Immature natural killer cell (primary cell): ENCODE results near the gene NFKB1. TPM values are rescaled to one million over a fixed set of nuclear protein-coding genes. Genes with fewer than 3 reads are reported as not detected.

ENCODE experiments used
- DNase-seq, 3 donors: peaks; one replicate each; pipeline ENCODE4 v3.0.0; 2022; ENCODE audit warnings: mixed read lengths in 1 of 3
- H3K27ac Mint-ChIP-seq, 6 donors: one replicate each; pipeline ENCODE4 v1.8.0; 2020; ENCODE audit warnings: mixed read lengths in 6 of 6, mild to moderate bottlenecking in 5 of 6, inconsistent platforms in 4 of 6, moderate library complexity in 3 of 6
- H3K27me3 Mint-ChIP-seq, 3 donors: one replicate each; pipeline ENCODE4 v1.8.0; 2020 to 2021; ENCODE audit warnings: low read depth in 3 of 3, mild to moderate bottlenecking in 3 of 3, mixed read lengths in 3 of 3, moderate library complexity in 3 of 3, inconsistent platforms in 1 of 3
- H3K36me3 Mint-ChIP-seq, 3 donors: one replicate each; pipeline ENCODE4 v1.8.0; 2020; ENCODE audit warnings: mixed read lengths in 3 of 3, inconsistent platforms in 2 of 3, mild to moderate bottlenecking in 2 of 3
- H3K4me1 Mint-ChIP-seq, 2 donors: one replicate each; pipeline ENCODE4 v1.8.0; 2020; ENCODE audit warnings: inconsistent platforms in 2 of 2, mild to moderate bottlenecking in 2 of 2, mixed read lengths in 2 of 2, moderate library complexity in 1 of 2
- H3K4me3 Mint-ChIP-seq, 5 donors: one replicate each; pipeline ENCODE4 v1.8.0; 2020; ENCODE audit warnings: mild to moderate bottlenecking in 5 of 5, mixed read lengths in 5 of 5, inconsistent platforms in 3 of 5, moderate library complexity in 3 of 5
- H3K9me3 Mint-ChIP-seq, 6 donors: one replicate each; pipeline ENCODE4 v1.8.0; 2020; ENCODE audit warnings: mild to moderate bottlenecking in 6 of 6, mixed read lengths in 6 of 6, inconsistent platforms in 4 of 6, moderate library complexity in 3 of 6
- polyA plus RNA-seq, 3 donors: library from polyadenylated mRNA; unstranded; fragments of 300-500 nt; fragmentation: Illumina TruSeq; gene quantifications; one replicate each; pipeline ENCODE4 v1.2.3, GENCODE V29; 2021

NFKB1 gene
- polyA plus RNA-seq, 3 donors from 2014 or later, result 9.4 to 16.0 (median 9.4) TPM

GRCh38 chr4:102620697-102621497 lies 119.7 kb downstream of the NFKB1 start:
- H3K9me3 Mint-ChIP-seq, result no peaks in the 10 kb centered on the region
- H3K36me3 Mint-ChIP-seq, result peaks cover 4 to 10% (median 8%) of the 10 kb centered on the region in 3 donors
- peak overlapping the region in 5 of 6 donors; percentile 37 to 72 (median 53) for H3K27ac Mint-ChIP-seq
- DNase-seq, result no peak
- H3K4me1 Mint-ChIP-seq, result peaks cover 5 to 10% of the 10 kb centered on the region in 2 donors
- H3K4me3 Mint-ChIP-seq, result no peak overlapping the region
- H3K27me3 Mint-ChIP-seq, result peaks cover 0 to 5% (median 2%) of the 10 kb centered on the region in 3 donors

- no peak for DNase-seq
- Mint-ChIP-seq H3K27me3 (peaks cover 0 to 5% (median 2%) of the 10 kb centered on the region in 3 donors), H3K4me3 (no peak overlapping the region), H3K9me3 (no peaks in the 10 kb centered on the region), H3K4me1 (peaks cover 4 to 11% of the 10 kb centered on the region in 2 donors), H3K27ac (no peak overlapping the region), H3K36me3 (no peaks in the 10 kb centered on the region)
Measured at GRCh38 chr4:102623622-102624021, 122.5 kb downstream of the NFKB1 start.

DNA sequence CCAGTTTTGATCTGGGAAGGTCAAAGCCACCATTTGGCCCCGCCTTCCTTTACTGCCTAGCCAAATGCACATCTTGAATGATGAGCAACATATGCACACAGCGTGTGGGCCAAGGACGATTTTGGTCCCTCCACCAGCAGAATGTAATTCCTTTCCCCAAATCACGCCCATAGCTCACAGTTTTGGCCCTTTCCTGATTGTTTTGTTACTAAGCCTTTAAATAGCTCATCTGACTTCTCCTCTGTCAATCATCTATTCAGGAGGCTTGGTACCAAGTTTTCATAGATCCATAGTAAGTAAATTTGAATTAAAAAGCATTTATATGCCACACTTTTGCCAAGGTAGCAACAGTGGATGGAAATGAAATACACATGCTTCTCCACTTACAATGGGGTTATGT lies 123.3 kb downstream of the NFKB1 start:
- H3K4me3 Mint-ChIP-seq, result no peak overlapping the region
- peaks cover 5 to 11% of the 10 kb centered on the region in 2 donors for H3K4me1 Mint-ChIP-seq
- peaks cover 0 to 5% (median 2%) of the 10 kb centered on the region in 3 donors for H3K27me3 Mint-ChIP-seq
- H3K36me3 Mint-ChIP-seq, result no peaks in the 10 kb centered on the region
- no peaks in the 10 kb centered on the region for H3K9me3 Mint-ChIP-seq
- peak overlapping the region in 2 of 6 donors; percentile 21 to 65 for H3K27ac Mint-ChIP-seq
- no peak for DNase-seq

- Mint-ChIP-seq H3K27ac (peak overlapping the region in 5 of 6 donors; percentile 18 to 89 (median 65)), H3K9me3 (no peaks in the 10 kb centered on the region), H3K27me3 (peaks cover 0 to 5% (median 2%) of the 10 kb centered on the region in 3 donors), H3K4me3 (peak overlapping the region in 4 of 5 donors; percentile 14 to 79 (median 42)), H3K4me1 (peaks cover 13 to 19% of the 10 kb centered on the region in 2 donors), H3K36me3 (peaks cover 0 to 1% (median 0%) of the 10 kb centered on the region in 3 donors)
- peak; percentile 66 to 74 (median 73) for DNase-seq
Measured at GRCh38 chr4:102625232-102625930, 124.2 kb downstream of the NFKB1 start.

GRCh38 chr4:102627831-102628523 lies 126.8 kb downstream of the NFKB1 start:
- peak overlapping the region in 1 of 6 donors; percentile 35 for H3K27ac Mint-ChIP-seq
- no peak for DNase-seq
- H3K4me1 Mint-ChIP-seq, result peaks cover 26 to 35% of the 10 kb centered on the region in 2 donors
- no peak overlapping the region for H3K4me3 Mint-ChIP-seq
- peaks cover 0 to 17% (median 7%) of the 10 kb centered on the region in 3 donors for H3K36me3 Mint-ChIP-seq
- H3K9me3 Mint-ChIP-seq, result no peaks in the 10 kb centered on the region
- peaks cover 0 to 7% (median 0%) of the 10 kb centered on the region in 3 donors for H3K27me3 Mint-ChIP-seq

DNA sequence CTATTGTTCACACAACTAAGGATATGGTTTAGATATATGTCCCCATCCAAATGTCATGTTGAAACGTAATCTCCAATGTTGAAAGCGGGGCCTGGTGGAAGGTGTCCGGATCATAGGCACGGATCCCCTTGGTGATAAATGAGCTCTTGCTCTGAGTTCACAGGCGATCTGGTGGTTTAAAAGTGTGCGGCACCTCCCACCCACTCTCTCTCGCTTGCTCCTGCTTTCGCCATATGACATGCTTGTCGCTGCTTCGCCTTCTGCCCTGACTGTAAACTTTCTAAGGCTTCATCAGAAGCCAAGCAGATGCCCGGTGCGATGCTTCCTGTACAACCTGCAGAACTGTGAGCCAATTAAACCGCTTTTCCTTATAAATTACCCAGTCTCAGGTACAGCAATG lies 128.5 kb downstream of the NFKB1 start:
- peaks cover 0 to 7% (median 0%) of the 10 kb centered on the region in 3 donors for H3K27me3 Mint-ChIP-seq
- H3K4me1 Mint-ChIP-seq, result peaks cover 30 to 42% of the 10 kb centered on the region in 2 donors
- H3K4me3 Mint-ChIP-seq, result no peak overlapping the region
- peak overlapping the region in 3 of 6 donors; percentile 13 to 58 (median 24) for H3K27ac Mint-ChIP-seq
- DNase-seq, result no peak
- peaks cover 0 to 17% (median 7%) of the 10 kb centered on the region in 3 donors for H3K36me3 Mint-ChIP-seq
- no peaks in the 10 kb centered on the region for H3K9me3 Mint-ChIP-seq

DNA sequence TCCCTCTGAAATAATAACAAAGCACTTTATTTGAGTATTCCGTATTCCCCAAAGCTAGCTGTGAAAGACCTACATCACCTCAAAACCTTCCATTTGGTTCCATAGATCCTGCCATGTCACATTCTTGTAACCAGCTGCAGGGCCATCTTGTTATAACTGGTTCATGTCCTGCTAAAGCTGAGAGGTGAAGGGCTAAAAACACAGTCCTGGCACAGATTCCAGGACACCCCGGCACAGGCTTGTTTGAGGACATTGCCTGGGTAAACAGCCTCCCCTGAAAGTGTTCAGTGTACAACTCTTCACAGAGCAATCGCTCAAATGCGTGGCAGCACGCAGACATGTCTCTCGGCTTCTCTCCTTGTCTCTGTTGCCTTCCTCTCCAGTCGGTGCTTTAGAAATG lies 130.5 kb downstream of the NFKB1 start:
- Mint-ChIP-seq H3K4me3 (no peak overlapping the region), H3K27ac (peak overlapping the region in 2 of 6 donors; percentile 8 to 61), H3K4me1 (peaks cover 30 to 41% of the 10 kb centered on the region in 2 donors)

GRCh38 chr4:102632241-102633065 lies 131.3 kb downstream of the NFKB1 start:
- DNase-seq, result no peak
- peaks cover 30 to 41% of the 10 kb centered on the region in 2 donors for H3K4me1 Mint-ChIP-seq
- peak overlapping the region in 1 of 6 donors; percentile 57 for H3K27ac Mint-ChIP-seq
- H3K27me3 Mint-ChIP-seq, result peaks cover 0 to 2% (median 0%) of the 10 kb centered on the region in 3 donors
- H3K4me3 Mint-ChIP-seq, result no peak overlapping the region
- H3K9me3 Mint-ChIP-seq, result no peaks in the 10 kb centered on the region
- H3K36me3 Mint-ChIP-seq, result peaks cover 4 to 32% (median 15%) of the 10 kb centered on the region in 3 donors

More for the DNA sequence above, 130.5 kb downstream of the NFKB1 start:
- Mint-ChIP-seq H3K36me3 (peaks cover 0 to 25% (median 11%) of the 10 kb centered on the region in 3 donors), H3K27me3 (peaks cover 0 to 4% (median 0%) of the 10 kb centered on the region in 3 donors), H3K9me3 (no peaks in the 10 kb centered on the region)
- DNase-seq, result no peak

- Mint-ChIP-seq H3K27ac (no peak overlapping the region), H3K4me1 (peaks cover 30 to 41% of the 10 kb centered on the region in 2 donors), H3K9me3 (no peaks in the 10 kb centered on the region), H3K36me3 (peaks cover 4 to 37% (median 15%) of the 10 kb centered on the region in 3 donors), H3K4me3 (no peak overlapping the region), H3K27me3 (peaks cover 0 to 2% (median 0%) of the 10 kb centered on the region in 3 donors)
- no peak for DNase-seq
Measured at GRCh38 chr4:102633100-102633499, 131.9 kb downstream of the NFKB1 start.

- Mint-ChIP-seq H3K27ac (no peak overlapping the region), H3K4me3 (no peak overlapping the region), H3K4me1 (peaks cover 8 to 16% of the 10 kb centered on the region in 2 donors), H3K27me3 (no peaks in the 10 kb centered on the region), H3K36me3 (peaks cover 13 to 49% (median 21%) of the 10 kb centered on the region in 3 donors), H3K9me3 (no peaks in the 10 kb centered on the region)
- no peak for DNase-seq
Measured at GRCh38 chr4:102637391-102637790, 136.2 kb downstream of the NFKB1 start.

DNA sequence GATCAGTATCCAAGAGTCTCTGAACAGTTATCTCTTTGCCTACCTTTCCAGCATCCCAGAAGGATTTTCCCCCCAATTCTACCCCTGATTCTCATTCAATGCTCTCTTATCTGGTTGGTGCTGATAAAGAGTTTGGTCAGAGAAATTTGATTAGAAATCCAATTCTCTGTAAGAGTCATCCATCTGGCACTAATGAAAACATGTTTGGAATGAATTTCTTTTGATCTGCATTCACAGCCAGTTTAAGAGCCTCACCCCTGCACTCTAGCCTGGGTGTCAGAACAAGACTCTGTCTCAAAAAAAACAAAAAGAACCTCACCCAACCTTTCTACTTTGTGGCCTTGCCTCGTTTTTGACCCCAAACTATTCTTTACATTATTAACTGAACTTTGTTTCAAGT lies 137.5 kb downstream of the NFKB1 start:
- H3K27ac Mint-ChIP-seq, result no peak overlapping the region
- no peaks in the 10 kb centered on the region for H3K27me3 Mint-ChIP-seq
- H3K4me1 Mint-ChIP-seq, result peaks cover 8 to 16% of the 10 kb centered on the region in 2 donors
- H3K4me3 Mint-ChIP-seq, result no peak overlapping the region
- no peak for DNase-seq
- H3K36me3 Mint-ChIP-seq, result peaks cover 18 to 43% (median 21%) of the 10 kb centered on the region in 3 donors
- no peaks in the 10 kb centered on the region for H3K9me3 Mint-ChIP-seq

- Mint-ChIP-seq H3K4me3 (no peak overlapping the region), H3K4me1 (peaks cover 4 to 10% of the 10 kb centered on the region in 2 donors), H3K36me3 (peaks cover 21 to 49% (median 23%) of the 10 kb centered on the region in 3 donors), H3K9me3 (no peaks in the 10 kb centered on the region), H3K27me3 (no peaks in the 10 kb centered on the region), H3K27ac (peak overlapping the region in 1 of 6 donors; percentile 39)
- DNase-seq, result no peak
Measured at GRCh38 chr4:102639598-102639997, 138.4 kb downstream of the NFKB1 start.

- no peak for DNase-seq
- H3K9me3 Mint-ChIP-seq, result no peaks in the 10 kb centered on the region
- no peak overlapping the region for H3K4me3 Mint-ChIP-seq
- no peak overlapping the region for H3K27ac Mint-ChIP-seq
- H3K36me3 Mint-ChIP-seq, result peaks cover 21 to 51% (median 31%) of the 10 kb centered on the region in 3 donors
- no peaks in the 10 kb centered on the region for H3K4me1 Mint-ChIP-seq
- H3K27me3 Mint-ChIP-seq, result no peaks in the 10 kb centered on the region
Measured at GRCh38 chr4:102640669-102641068, 139.5 kb downstream of the NFKB1 start.
